ENCODE results near the gene STRBP. TPM values are rescaled to one million over a fixed set of nuclear protein-coding genes. Genes with fewer than 3 reads are reported as not detected.

Gene STRBP
- total RNA-seq, 2 donors from 2014 or later: 20.1 to 24.5 TPM

DNA sequence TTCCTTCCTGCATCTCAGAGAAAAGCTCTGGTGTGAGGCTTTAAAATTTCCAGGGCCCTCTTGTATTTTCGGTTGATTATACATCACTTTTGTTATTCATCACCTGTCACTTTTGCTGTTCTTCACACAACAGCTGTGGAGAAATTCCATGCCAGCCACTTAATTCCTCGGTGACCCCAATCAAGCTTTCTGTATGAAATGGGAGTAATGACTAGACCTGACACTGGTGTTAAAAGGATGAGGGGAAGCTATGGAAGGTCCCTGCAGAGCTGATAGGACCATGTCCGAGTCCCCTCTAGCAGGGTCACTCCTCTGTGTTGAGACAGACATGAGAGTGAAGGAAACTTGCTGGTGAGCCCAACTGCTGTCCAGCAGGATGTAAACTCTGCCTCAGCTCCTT is 175.2 kb downstream of the STRBP start:
- TF ChIP-seq POLR2A (IDR thresholded peaks at IDR 0.05) (no peak), POLR2AphosphoS5 (IDR thresholded peaks at IDR 0.05) (no peak)
- TF ChIP-seq, protein P1, sequence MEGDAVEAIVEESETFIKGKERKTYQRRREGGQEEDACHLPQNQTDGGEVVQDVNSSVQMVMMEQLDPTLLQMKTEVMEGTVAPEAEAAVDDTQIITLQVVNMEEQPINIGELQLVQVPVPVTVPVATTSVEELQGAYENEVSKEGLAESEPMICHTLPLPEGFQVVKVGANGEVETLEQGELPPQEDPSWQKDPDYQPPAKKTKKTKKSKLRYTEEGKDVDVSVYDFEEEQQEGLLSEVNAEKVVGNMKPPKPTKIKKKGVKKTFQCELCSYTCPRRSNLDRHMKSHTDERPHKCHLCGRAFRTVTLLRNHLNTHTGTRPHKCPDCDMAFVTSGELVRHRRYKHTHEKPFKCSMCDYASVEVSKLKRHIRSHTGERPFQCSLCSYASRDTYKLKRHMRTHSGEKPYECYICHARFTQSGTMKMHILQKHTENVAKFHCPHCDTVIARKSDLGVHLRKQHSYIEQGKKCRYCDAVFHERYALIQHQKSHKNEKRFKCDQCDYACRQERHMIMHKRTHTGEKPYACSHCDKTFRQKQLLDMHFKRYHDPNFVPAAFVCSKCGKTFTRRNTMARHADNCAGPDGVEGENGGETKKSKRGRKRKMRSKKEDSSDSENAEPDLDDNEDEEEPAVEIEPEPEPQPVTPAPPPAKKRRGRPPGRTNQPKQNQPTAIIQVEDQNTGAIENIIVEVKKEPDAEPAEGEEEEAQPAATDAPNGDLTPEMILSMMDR (IDR thresholded peaks at IDR 0.05): no peak
- DNase-seq (ENCODE audit: low spot score): no peak
- no peaks in the 10 kb centered on the region for H3K27me3 ChIP-seq (replicated peaks; ENCODE audit: insufficient read depth)
- WGBS: 80% methylated on average over 3 of the region's 3 CpGs
- intact Hi-C loops (cut with DNase I): no loop called here
- H3K4me1 ChIP-seq (replicated peaks): peaks cover 5% of the 10 kb centered on the region
- no peaks in the 10 kb centered on the region for H3K9me3 ChIP-seq
- H3K36me3 ChIP-seq: no peaks in the 10 kb centered on the region
- H3K4me3 ChIP-seq: no peak overlapping the region
- no peak overlapping the region for H3K27ac ChIP-seq

DNA sequence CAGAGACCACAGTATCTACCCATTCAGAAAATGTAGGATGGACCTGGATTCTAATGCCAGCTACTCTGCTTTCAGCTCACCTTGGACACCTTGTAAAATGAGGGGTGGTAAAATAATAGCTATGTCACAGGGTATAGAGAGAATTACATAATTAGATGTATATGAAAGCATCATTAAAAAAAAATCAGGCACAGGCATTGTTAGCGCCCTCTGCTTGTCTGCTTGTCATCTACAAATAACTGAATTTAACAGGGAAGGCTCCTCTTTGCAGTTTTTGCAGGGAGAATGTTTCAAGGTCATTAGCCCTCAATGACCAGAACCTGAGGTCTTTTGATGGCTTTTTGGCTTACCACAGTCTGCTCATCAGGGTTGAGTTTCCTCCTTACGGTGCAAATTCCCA is 176.9 kb downstream of the STRBP start:
- intact Hi-C loops (cut with DNase I): no loop called here
- 81% methylated on average over 2 of the region's 2 CpGs for WGBS

DNA sequence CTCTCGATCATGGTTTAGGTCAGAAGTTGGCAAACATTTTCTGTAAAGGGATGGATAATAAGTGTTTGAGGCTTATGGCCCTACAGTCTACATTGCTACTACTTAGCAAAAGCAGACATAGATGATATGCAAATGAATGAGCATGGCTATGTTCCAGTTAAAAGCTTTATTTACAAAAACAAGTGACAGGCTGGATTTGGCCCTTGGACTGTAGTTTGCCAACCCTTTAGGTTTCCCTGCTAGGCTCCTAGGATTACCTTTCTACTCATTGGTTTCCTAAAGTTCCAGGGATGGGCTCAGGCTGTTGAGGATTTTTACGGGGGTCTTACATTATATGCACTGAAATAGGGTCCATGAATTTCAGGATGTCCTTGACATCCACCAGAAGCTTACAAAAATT is 177.4 kb downstream of the STRBP start:
- Histone ChIP-seq H3K27me3 (replicated peaks; ENCODE audit: insufficient read depth) (no peaks in the 10 kb centered on the region), H3K9me3 (no peaks in the 10 kb centered on the region), H3K27ac (no peak overlapping the region), H3K4me1 (replicated peaks) (peaks cover 5% of the 10 kb centered on the region), H3K36me3 (no peaks in the 10 kb centered on the region), H3K4me3 (no peak overlapping the region)
- intact Hi-C loops (cut with DNase I): no loop called here
- DNase-seq (ENCODE audit: low spot score): no peak
- WGBS: 78% methylated on average over 2 of the region's 2 CpGs
- TF ChIP-seq POLR2A (IDR thresholded peaks at IDR 0.05): no peak
- TF ChIP-seq, protein P1 (IDR thresholded peaks at IDR 0.05): no peak
- TF ChIP-seq POLR2AphosphoS5 (IDR thresholded peaks at IDR 0.05): no peak

More for the DNA sequence above, 176.9 kb downstream of the STRBP start:
- Histone ChIP-seq H3K27ac (no peak overlapping the region), H3K27me3 (replicated peaks; ENCODE audit: insufficient read depth) (no peaks in the 10 kb centered on the region), H3K36me3 (no peaks in the 10 kb centered on the region), H3K4me3 (no peak overlapping the region), H3K4me1 (replicated peaks) (peaks cover 5% of the 10 kb centered on the region), H3K9me3 (no peaks in the 10 kb centered on the region)
- TF ChIP-seq, protein P1 (IDR thresholded peaks at IDR 0.05): no peak
- TF ChIP-seq POLR2AphosphoS5 (IDR thresholded peaks at IDR 0.05) (no peak), POLR2A (IDR thresholded peaks at IDR 0.05) (no peak)
- no peak for DNase-seq (ENCODE audit: low spot score)

DNA sequence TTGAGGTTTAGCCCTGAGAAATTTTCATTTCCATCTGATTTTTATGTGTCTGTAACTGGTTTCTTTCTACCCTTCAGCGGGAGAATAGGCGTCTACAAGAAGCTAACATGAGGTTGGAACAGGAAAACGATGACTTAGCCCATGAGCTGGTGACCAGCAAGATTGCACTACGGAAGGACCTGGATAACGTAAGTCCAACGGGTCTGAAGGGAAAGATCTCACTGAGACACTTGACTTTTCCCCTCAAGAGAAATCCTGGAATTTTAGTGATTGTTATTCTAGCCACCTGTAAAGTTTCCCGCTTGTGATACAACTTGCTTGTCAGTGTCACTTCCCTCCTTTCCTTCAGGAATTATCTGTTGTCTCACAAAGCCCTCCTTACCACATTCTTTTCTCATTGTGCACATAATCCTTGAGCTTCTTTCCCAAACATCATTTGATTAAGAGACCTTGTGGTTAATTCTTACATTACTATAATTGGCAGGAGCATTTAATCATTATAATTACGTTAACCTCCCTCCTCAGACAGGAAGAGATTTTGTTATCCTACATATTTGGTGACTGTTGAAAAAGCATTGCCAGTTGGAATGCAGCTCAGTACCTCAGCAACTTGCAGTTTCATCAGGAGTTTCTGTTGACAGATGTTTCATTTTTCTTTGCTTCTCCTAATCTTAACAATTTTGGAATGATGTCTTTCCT is 178.0 kb downstream of the STRBP start:
- intact Hi-C loops (cut with DNase I): no loop called here
- no peaks in the 10 kb centered on the region for H3K9me3 ChIP-seq
- H3K4me3 ChIP-seq: no peak overlapping the region
- H3K4me1 ChIP-seq (replicated peaks): peaks cover 5% of the 10 kb centered on the region
- no peak overlapping the region for H3K27ac ChIP-seq
- DNase-seq (ENCODE audit: low spot score): no peak
- no peaks in the 10 kb centered on the region for H3K27me3 ChIP-seq (replicated peaks; ENCODE audit: insufficient read depth)
- H3K36me3 ChIP-seq: no peaks in the 10 kb centered on the region
- TF ChIP-seq, protein P1 (IDR thresholded peaks at IDR 0.05): no peak
- 80% methylated on average over 8 of the region's 8 CpGs for WGBS

DNA sequence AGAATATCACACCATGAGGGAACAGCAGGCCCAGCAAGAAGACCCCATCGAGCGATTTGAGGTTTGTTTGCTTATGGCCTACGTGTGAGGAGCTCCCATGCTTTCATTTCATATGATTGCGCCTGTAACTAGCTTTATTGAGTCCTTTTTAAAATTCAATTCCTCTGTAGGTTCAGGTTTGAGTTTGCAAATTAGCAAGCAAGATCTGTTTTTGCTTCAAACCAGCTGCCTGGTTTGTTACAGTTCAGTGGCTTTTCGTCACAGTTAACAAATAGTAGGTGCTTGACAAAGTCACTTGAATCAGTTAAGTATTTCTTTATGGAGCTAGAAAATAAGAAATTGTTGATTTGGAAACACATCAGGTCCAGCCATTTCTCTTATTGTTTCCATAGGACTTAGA is 178.6 kb downstream of the STRBP start:
- Histone ChIP-seq H3K27me3 (replicated peaks; ENCODE audit: insufficient read depth) (no peaks in the 10 kb centered on the region), H3K36me3 (no peaks in the 10 kb centered on the region), H3K9me3 (no peaks in the 10 kb centered on the region), H3K4me1 (replicated peaks) (peaks cover 5% of the 10 kb centered on the region), H3K4me3 (no peak overlapping the region), H3K27ac (no peak overlapping the region)
- TF ChIP-seq POLR2A (IDR thresholded peaks at IDR 0.05): no peak
- no peak for TF ChIP-seq POLR2AphosphoS5 (IDR thresholded peaks at IDR 0.05)
- TF ChIP-seq, protein P1 (IDR thresholded peaks at IDR 0.05): no peak
- intact Hi-C loops (cut with DNase I): no loop called here
- no peak for DNase-seq (ENCODE audit: low spot score)
- 96% methylated on average over 5 of the region's 5 CpGs for whole genome bisulfite sequencing

Data from prostate gland (tissue), 2 donors.